ENCODE measurements around the gene CLEC4M.
"Not testable (repeated sequence)": the region's sequence is repeated elsewhere in the genome, so short reads cannot be mapped to it uniquely, and the experiment has no call there.

Gene CLEC4M

GRCh38 chr19:7808108-7808507 lies 45.1 kb downstream of the CLEC4M start:
- no peak for DNase-seq (ENCODE audit: low read depth)

GRCh38 chr19:7811989-7812388 lies 48.9 kb downstream of the CLEC4M start:
- no peak for DNase-seq (ENCODE audit: low read depth)

DNA sequence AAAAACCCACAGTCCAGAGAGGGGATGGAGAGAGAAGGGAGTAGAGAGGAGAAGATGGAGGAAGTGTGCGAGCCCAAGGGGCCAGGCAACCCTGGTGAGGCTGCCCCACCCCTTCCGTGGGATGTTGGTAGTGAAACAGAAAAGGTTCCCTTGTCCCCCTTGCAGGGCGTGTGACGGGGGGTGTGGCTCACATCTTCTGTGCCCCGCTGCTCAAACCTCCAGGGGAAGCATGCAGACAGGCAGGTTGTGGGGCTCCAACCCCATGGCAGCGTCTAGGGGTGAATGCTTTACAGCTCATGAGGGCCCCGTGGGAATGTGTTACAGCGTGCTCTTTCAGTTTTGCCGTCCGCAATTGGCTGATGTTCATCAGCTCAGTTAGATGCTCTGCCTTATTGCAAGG lies 52.3 kb downstream of the CLEC4M start:
- DNase-seq (ENCODE audit: low read depth): no peak

DNA sequence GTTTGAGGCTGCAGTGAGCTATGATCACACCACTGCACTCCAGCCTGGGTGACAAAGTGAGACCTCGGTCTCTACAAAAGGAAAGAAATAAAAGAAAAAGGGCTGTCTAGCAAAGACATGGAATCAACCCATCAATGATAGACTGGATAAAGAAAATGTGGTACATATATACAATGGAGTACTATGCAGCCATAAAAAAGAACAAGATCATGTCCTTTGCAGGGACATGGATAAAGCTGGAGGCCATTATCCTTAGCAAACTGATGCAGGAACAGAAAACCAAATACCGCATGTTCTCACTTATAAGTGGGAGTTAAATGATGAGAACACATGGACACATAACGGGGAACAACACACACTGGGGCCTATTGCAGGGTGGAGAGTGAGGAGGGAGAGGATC lies 53.0 kb downstream of the CLEC4M start:
- DNase-seq (ENCODE audit: low read depth): not testable (repeated sequence)

- no peak for DNase-seq (ENCODE audit: low read depth)
Measured at GRCh38 chr19:7817801-7818200, 54.8 kb downstream of the CLEC4M start.

GRCh38 chr19:7818806-7819205 lies 55.8 kb downstream of the CLEC4M start:
- no peak for DNase-seq (ENCODE audit: low read depth)
